CD4-positive, alpha-beta T cell (primary cell): ENCODE measurements around the gene KCNQ1OT1. TPM values are rescaled to one million over a fixed set of nuclear protein-coding genes. Genes with fewer than 3 reads are reported as not detected.

Experiments
- ATAC-seq: fragments of 200-7000 bp; cut with Tn5 transposase; one replicate; pipeline ENCODE4 v1.10.0; 2022; ENCODE audit warnings: mild to moderate bottlenecking; ENCODE audit not compliant: poor library complexity
- CTCF ChIA-PET: fragments of 350-600 bp; sonication (Branson Sonifier 250); formaldehyde crosslinking; loops from one replicate; lab custom pipeline; 2021; ENCODE audit warnings: antibody characterized with exemption, inconsistent platforms; lab: Charles Lee
- POLR2A ChIA-PET: fragments of 350-600 bp; sonication (Branson Sonifier 250); formaldehyde crosslinking; loops from one replicate; lab custom pipeline; 2021; ENCODE audit warnings: antibody characterized with exemption, inconsistent platforms; lab: Charles Lee
- DNase-seq, 14 experiments: peaks; one replicate each; pipeline ENCODE4 v3.0.0-alpha.2; 2013 to 2020; ENCODE audit warnings: mixed read lengths in 2 of 14
- H3K27ac ChIP-seq, 2 donors: one replicate each; pipeline versions ENCODE4 v1.5.1 to v1.7.0; 2013; ENCODE audit warnings: low read length in 2 of 2, low read depth in 1 of 2, mild to moderate bottlenecking in 1 of 2
- H3K27me3 ChIP-seq, 2 experiments: 1 replicate in 1 of 2; 2 replicates in 1 of 2; pipeline versions ENCODE4 v1.6.1 to v1.7.0; 2013; ENCODE audit warnings: low read length in 2 of 2, control low read depth in 1 of 2, mild to moderate bottlenecking in 1 of 2, moderate library complexity in 1 of 2; ENCODE audit not compliant: insufficient read depth in 2 of 2, control insufficient read depth in 1 of 2
- H3K36me3 ChIP-seq: one replicate; pipeline ENCODE4 v1.6.1; 2013; ENCODE audit warnings: low read length, control low read depth; ENCODE audit not compliant: insufficient read depth
- H3K4me1 ChIP-seq: one replicate; pipeline ENCODE4 v1.6.1; 2013; ENCODE audit warnings: low read length, control low read depth; ENCODE audit not compliant: insufficient read depth
- H3K4me3 ChIP-seq: one replicate; pipeline ENCODE4 v1.5.1; 2013; ENCODE audit warnings: mild to moderate bottlenecking, low read length, moderate library complexity
- H3K9me3 ChIP-seq, 2 experiments: 1 replicate in 1 of 2; 2 replicates in 1 of 2; pipeline versions ENCODE4 v1.6.1 to v1.7.0; 2013; ENCODE audit warnings: low read length in 2 of 2, mild to moderate bottlenecking in 2 of 2, control low read depth in 1 of 2, moderate library complexity in 1 of 2; ENCODE audit not compliant: control insufficient read depth in 1 of 2, insufficient read depth in 1 of 2
- H3K27ac Mint-ChIP-seq: one replicate; pipeline ENCODE4 v1.8.0; 2020; ENCODE audit warnings: mixed read lengths
- H3K27me3 Mint-ChIP-seq: one replicate; pipeline ENCODE4 v1.8.0; 2021; ENCODE audit warnings: mixed read lengths
- H3K36me3 Mint-ChIP-seq: one replicate; pipeline ENCODE4 v1.8.0; 2021; ENCODE audit warnings: low read depth, mixed read lengths
- H3K4me1 Mint-ChIP-seq: one replicate; pipeline ENCODE4 v1.8.0; 2021; ENCODE audit warnings: low read depth, mixed read lengths
- H3K4me3 Mint-ChIP-seq: one replicate; pipeline ENCODE4 v1.8.0; 2020; ENCODE audit warnings: mild to moderate bottlenecking, mixed read lengths
- H3K9me3 Mint-ChIP-seq: one replicate; pipeline ENCODE4 v1.8.0; 2020; ENCODE audit warnings: mixed read lengths
- intact Hi-C, 2 experiments: fragments of 100-400 bp; cut with DNase I in 1 of 2; cut with micrococcal nuclease in 1 of 2; formaldehyde crosslinking; loops; one replicate each; pipeline versions ENCODE4 v1.15.1 to v1.9.0; 2023 to 2025; cut with DNase I, micrococcal nuclease
- total RNA-seq, 174 experiments: library from RNA in 2 of 174; stranded (reverse) in 2 of 174; gene quantifications; one replicate each; pipeline ENCODE4 v1.2.3 and lab custom pipeline; 2021 to 2026
- TF ChIP-seq, protein P1 (sequence below): fragments of 200-600 bp; IDR thresholded peaks from one replicate; pipeline ENCODE4 v1.8.0; 2022; ENCODE audit warnings: antibody characterized with exemption, mild to moderate bottlenecking

Gene KCNQ1OT1
- total RNA-seq, 2 experiments from 2014 or later = 0.17 to 0.22 TPM

GRCh38 chr11:2574043-2574552 lies 125.7 kb downstream of the KCNQ1OT1 start:
- Mint-ChIP-seq H3K4me3 (no peak overlapping the region), H3K9me3 (no peaks in the 10 kb centered on the region), H3K36me3 (peaks cover 5% of the 10 kb centered on the region), H3K4me1 (no peaks in the 10 kb centered on the region), H3K27ac (no peak overlapping the region), H3K27me3 (no peaks in the 10 kb centered on the region)
- Histone ChIP-seq H3K27me3 (no peaks in the 10 kb centered on the region), H3K4me3 (no peak overlapping the region), H3K36me3 (peaks cover 4% of the 10 kb centered on the region), H3K27ac (no peak overlapping the region), H3K4me1 (no peaks in the 10 kb centered on the region), H3K9me3 (no peaks in the 10 kb centered on the region)
- TF ChIP-seq, protein P1, sequence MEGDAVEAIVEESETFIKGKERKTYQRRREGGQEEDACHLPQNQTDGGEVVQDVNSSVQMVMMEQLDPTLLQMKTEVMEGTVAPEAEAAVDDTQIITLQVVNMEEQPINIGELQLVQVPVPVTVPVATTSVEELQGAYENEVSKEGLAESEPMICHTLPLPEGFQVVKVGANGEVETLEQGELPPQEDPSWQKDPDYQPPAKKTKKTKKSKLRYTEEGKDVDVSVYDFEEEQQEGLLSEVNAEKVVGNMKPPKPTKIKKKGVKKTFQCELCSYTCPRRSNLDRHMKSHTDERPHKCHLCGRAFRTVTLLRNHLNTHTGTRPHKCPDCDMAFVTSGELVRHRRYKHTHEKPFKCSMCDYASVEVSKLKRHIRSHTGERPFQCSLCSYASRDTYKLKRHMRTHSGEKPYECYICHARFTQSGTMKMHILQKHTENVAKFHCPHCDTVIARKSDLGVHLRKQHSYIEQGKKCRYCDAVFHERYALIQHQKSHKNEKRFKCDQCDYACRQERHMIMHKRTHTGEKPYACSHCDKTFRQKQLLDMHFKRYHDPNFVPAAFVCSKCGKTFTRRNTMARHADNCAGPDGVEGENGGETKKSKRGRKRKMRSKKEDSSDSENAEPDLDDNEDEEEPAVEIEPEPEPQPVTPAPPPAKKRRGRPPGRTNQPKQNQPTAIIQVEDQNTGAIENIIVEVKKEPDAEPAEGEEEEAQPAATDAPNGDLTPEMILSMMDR = no peak
- ATAC-seq (no peak), DNase-seq (peak in 1 of 14 experiments; percentile 1)
- POLR2A ChIA-PET = no interaction called here
- CTCF ChIA-PET = no interaction called here
- intact Hi-C loops = loop anchor here in 1 of 2 experiments (10.0 kb wide), 1 partner anchor 151 kb away; no protein-coding TSS in a partner anchor

DNA sequence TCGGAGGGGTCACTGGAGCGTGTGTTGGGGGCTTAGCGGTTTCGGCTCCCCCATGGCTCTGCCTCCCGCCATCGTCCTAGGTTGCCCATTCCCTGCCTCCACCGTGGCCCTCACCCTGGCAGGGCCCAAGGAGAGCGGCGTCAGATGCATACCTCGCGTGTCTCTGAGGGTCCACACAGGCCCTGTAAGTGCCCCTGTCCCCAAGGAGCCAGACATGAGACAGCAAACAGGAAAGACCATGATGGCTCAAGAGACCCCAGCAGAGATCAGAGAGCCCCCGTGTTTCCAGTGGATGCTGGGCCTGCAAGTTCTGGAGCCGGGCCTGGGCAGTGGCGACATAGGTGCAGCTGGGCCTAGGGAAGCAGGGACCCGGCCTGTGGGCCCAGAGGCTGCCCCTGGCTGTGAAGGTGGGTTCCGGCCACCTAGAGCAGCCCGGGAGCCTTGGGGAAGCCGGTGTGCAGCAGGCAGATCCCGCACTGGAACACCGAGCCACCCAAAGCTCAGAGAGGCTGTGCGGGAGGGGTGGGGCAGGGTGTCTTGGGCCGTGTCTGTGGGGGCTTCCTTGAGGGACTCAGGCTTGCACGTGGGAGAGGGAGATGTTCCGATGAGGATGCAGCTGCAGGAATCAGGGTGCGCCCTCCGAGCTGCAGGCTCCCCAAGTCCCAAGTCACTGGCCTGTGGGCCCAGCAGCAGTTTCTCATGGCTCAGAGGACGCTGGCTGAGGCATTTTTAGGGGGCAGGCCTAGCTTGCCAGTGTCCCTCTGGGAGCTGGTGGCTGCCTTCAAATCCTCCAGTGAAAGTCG lies 126.4 kb downstream of the KCNQ1OT1 start:
- CTCF ChIA-PET = no interaction called here
- Mint-ChIP-seq H3K27ac (no peak overlapping the region), H3K9me3 (no peaks in the 10 kb centered on the region), H3K4me1 (no peaks in the 10 kb centered on the region), H3K27me3 (no peaks in the 10 kb centered on the region), H3K4me3 (no peak overlapping the region), H3K36me3 (peaks cover 5% of the 10 kb centered on the region)
- H3K4me3 ChIP-seq = no peak overlapping the region
- TF ChIP-seq, protein P1 = no peak
- intact Hi-C loops = loop anchor here in 1 of 2 experiments (10.0 kb wide), 1 partner anchor 151 kb away; no protein-coding TSS in a partner anchor
- DNase-seq = peak in 1 of 14 experiments; percentile 5
- POLR2A ChIA-PET = no interaction called here
- no peaks in the 10 kb centered on the region for H3K4me1 ChIP-seq
- peaks cover 4% of the 10 kb centered on the region for H3K36me3 ChIP-seq
- H3K27ac ChIP-seq = no peak overlapping the region
- no peak for ATAC-seq
- H3K27me3 ChIP-seq = no peaks in the 10 kb centered on the region
- H3K9me3 ChIP-seq = no peaks in the 10 kb centered on the region

- intact Hi-C loops = loop anchor here in 1 of 2 experiments (10.0 kb wide), 1 partner anchor 152 kb away; no protein-coding TSS in a partner anchor
- Mint-ChIP-seq H3K9me3 (no peaks in the 10 kb centered on the region), H3K27me3 (no peaks in the 10 kb centered on the region), H3K36me3 (peaks cover under 1% of the 10 kb centered on the region), H3K27ac (no peak overlapping the region), H3K4me3 (no peak overlapping the region), H3K4me1 (no peaks in the 10 kb centered on the region)
- H3K9me3 ChIP-seq = no peaks in the 10 kb centered on the region
- ATAC-seq = no peak
- H3K4me1 ChIP-seq = no peaks in the 10 kb centered on the region
- POLR2A ChIA-PET = no interaction called here
- no peak overlapping the region for H3K4me3 ChIP-seq
- H3K27ac ChIP-seq = no peak overlapping the region
- CTCF ChIA-PET = no interaction called here
- TF ChIP-seq, protein P1 = no peak
- H3K27me3 ChIP-seq = no peaks in the 10 kb centered on the region
- H3K36me3 ChIP-seq = peaks cover 4% of the 10 kb centered on the region
- DNase-seq = peak in 1 of 14 experiments; percentile 3
These were observed 127.1 kb downstream of the KCNQ1OT1 start for GRCh38 chr11:2572491-2573239.
